Thymus (tissue), 11 donors: ENCODE results near the gene CROCC. TPM values are rescaled to one million over a fixed set of nuclear protein-coding genes. Genes with fewer than 3 reads are reported as not detected.
A peak's percentile ranks its signal among the peaks of the same experiment; 100 is the strongest.

Experiments used
- DNase-seq, 9 donors: peaks; one replicate each; pipeline ENCODE4 v3.0.0-alpha.2; 2013; ENCODE audit warnings: low spot score in 9 of 9, low read depth in 6 of 9, missing footprints in 1 of 9
- H3K27ac ChIP-seq, 2 donors: one replicate each; pipeline ENCODE4 v1.5.1; 2013; ENCODE audit warnings: control low read depth in 1 of 2, low read depth in 1 of 2, low read length in 1 of 2, mild to moderate bottlenecking in 1 of 2, moderate library complexity in 1 of 2
- H3K27me3 ChIP-seq, 2 donors: one replicate each; pipeline ENCODE4 v1.5.1; 2013; ENCODE audit warnings: low read length in 1 of 2; ENCODE audit not compliant: control insufficient read depth in 2 of 2, insufficient read depth in 1 of 2
- H3K36me3 ChIP-seq, 2 donors: one replicate each; pipeline ENCODE4 v1.5.1; 2013; ENCODE audit warnings: low read length in 1 of 2, mild to moderate bottlenecking in 1 of 2, moderate library complexity in 1 of 2; ENCODE audit not compliant: control insufficient read depth in 2 of 2, insufficient read depth in 2 of 2
- H3K4me1 ChIP-seq, 2 donors: one replicate each; pipeline ENCODE4 v1.5.1; 2013; ENCODE audit warnings: low read length in 2 of 2; ENCODE audit not compliant: control insufficient read depth in 2 of 2, insufficient read depth in 2 of 2
- H3K4me3 ChIP-seq, 2 donors: one replicate each; pipeline ENCODE4 v1.5.1; 2013; ENCODE audit warnings: low read length in 2 of 2, control low read depth in 1 of 2, mild to moderate bottlenecking in 1 of 2
- H3K9me3 ChIP-seq, 2 donors: one replicate each; pipeline ENCODE4 v1.5.1; 2013; ENCODE audit warnings: low read length in 1 of 2, mild to moderate bottlenecking in 1 of 2; ENCODE audit not compliant: control insufficient read depth in 2 of 2, insufficient read depth in 1 of 2
- WGBS: extraction: QIAGEN DNeasy Blood & Tissue Kit; methylation state at CpG from one replicate; pipeline ENCODE4 v1.1.7; 2013; 5-methylcytosine and 5-hydroxymethylcytosine counted together
- polyA plus RNA-seq: library from polyadenylated mRNA; stranded (reverse); fragments of 200-250 nt; gene quantifications from one replicate; pipeline ENCODE4 v1.2.3, GENCODE V29; 2013
- total RNA-seq: library from RNA; stranded (reverse); fragments of 120-200 nt; gene quantifications from one replicate; pipeline ENCODE4 v1.2.4, GENCODE V29; 2013
- donor health status: healthy.

The CROCC gene
- total and polyA plus RNA-seq, 2 donors, result 9.4 to 97.1 TPM

DNA sequence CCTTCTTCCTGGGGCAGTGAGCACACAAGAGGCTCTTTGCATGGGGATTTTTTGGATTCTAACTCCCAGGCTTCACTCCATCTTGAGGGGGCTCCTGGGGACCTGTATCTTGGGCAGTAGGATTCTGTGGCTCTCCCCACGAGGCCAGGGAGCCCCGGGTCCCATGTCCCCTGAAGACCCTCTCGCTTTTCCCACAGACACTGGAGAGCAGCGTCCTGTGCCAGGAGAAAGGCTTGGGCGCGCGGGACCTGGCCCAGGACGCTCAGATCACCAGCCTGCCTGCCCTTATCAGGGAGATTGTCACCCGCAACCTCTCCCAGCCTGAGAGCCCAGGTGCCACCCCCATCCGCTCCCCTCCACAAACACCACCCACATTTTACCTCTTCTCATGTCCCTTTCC is 735 bp downstream of the CROCC start:
- Histone ChIP-seq H3K36me3 (peaks cover 0 to 3% of the 10 kb centered on the region in 2 donors), H3K27ac (no peak overlapping the region), H3K9me3 (no peaks in the 10 kb centered on the region), H3K27me3 (no peaks in the 10 kb centered on the region), H3K4me1 (peaks cover 17 to 51% of the 10 kb centered on the region in 2 donors), H3K4me3 (peak overlapping the region in 1 of 2 donors; percentile 48)
- DNase-seq, result no peak
- WGBS, result 98% methylated on average over 10 of the region's 10 CpGs

DNA sequence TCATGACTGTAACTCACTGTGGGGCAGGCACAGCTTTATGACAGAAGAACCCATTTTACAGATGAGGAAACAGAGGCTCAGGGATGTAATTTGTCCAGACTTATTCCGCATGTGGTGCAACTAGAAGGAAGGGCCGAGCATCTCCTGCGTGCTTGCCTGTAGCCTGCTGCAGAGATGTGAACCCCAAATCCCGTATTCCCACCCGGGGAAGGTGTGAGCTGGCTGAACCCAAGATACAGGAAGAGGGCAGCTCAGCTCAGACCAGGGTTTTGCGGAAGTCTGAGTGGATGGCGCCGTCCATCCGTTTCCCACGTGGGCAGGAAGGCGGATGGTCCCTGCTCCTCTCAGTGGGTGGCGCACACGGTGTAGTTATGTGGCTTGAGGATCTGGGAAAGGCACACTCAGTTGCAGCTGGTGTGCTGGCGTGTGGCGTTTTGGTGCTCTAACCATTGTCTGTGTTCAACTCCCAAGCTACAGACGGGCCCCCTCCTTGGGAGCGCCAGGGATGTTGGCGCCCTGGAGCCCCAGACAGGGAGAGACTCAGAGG is 1.2 kb downstream of the CROCC start:
- Histone ChIP-seq H3K9me3 (peaks cover 0 to 2% of the 10 kb centered on the region in 2 donors), H3K4me1 (peaks cover 20 to 56% of the 10 kb centered on the region in 2 donors), H3K36me3 (peaks cover 0 to 4% of the 10 kb centered on the region in 2 donors), H3K27ac (no peak overlapping the region), H3K27me3 (no peaks in the 10 kb centered on the region), H3K4me3 (no peak overlapping the region)
- no peak for DNase-seq
- WGBS, result 95% methylated on average over 18 of the region's 18 CpGs

DNA sequence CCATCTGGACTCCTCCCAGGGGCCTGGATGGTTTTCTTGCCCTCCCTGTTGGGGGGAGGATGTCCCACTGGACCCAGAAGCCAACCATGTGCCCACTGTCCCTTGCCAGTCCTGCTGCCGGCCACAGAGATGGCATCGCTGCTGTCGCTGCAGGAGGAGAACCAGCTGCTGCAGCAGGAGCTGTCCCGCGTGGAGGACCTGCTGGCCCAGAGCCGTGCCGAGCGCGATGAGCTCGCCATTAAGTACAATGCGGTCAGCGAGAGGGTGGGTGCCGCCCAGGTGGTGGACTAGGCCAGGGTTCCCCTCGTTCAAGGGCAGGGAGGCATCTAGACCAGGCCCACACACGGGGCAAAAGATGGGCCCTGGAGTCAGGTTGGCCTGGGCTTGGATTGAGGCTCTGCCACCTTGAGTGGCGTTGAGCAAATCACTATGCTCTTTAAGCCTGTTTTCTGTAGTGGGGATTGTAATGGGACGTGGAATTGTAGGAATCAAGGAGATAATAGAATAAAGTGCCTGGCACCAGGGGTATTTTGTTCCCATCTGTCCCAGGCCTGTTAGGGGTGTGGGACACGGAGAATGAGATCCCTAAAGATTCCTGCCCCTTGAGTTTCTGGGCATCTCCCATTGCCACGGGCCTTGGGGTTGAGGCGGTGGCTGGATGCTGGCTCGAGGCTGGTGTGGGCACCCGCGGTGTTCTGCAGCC is 2.6 kb downstream of the CROCC start:
- WGBS, result 96% methylated on average over 23 of the region's 23 CpGs
- DNase-seq, result no peak
- Histone ChIP-seq H3K27me3 (no peaks in the 10 kb centered on the region), H3K9me3 (peaks cover 0 to 5% of the 10 kb centered on the region in 2 donors), H3K36me3 (peaks cover 0 to 4% of the 10 kb centered on the region in 2 donors), H3K27ac (no peak overlapping the region), H3K4me1 (peaks cover 27 to 65% of the 10 kb centered on the region in 2 donors), H3K4me3 (no peak overlapping the region)

DNA sequence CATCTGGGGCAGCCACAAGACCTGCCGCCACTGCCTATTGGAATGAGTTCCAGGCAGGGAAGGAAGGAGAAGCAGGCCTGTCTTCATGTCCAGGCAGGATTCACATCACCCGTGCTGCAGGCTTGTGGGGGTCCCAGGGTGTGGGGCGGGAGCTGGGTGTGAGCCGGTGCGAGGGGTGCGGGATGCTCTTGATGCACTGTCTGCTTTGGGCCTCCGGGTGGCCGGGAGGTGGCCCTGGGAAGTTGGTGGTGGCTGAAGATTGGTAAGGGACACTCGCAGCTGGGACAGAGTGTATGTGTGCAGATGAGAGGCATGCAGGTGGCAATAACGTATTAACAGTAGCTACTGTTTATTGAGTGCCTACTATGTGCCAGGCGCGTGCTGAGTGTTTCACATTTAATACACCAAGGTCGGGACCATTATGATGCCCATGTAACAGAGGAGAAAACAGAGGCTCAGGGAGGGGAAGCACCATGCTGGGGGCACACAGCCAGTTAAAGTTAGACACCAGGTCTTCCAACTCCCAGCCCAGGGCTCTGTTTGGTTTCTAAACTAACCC is 3.3 kb downstream of the CROCC start:
- WGBS, result 97% methylated on average over 13 of the region's 13 CpGs
- peaks cover 0 to 8% of the 10 kb centered on the region in 2 donors for H3K36me3 ChIP-seq
- H3K9me3 ChIP-seq, result peaks cover 0 to 5% of the 10 kb centered on the region in 2 donors
- peaks cover 27 to 72% of the 10 kb centered on the region in 2 donors for H3K4me1 ChIP-seq
- no peak overlapping the region for H3K4me3 ChIP-seq
- DNase-seq, result no peak
- H3K27ac ChIP-seq, result no peak overlapping the region
- no peaks in the 10 kb centered on the region for H3K27me3 ChIP-seq

DNA sequence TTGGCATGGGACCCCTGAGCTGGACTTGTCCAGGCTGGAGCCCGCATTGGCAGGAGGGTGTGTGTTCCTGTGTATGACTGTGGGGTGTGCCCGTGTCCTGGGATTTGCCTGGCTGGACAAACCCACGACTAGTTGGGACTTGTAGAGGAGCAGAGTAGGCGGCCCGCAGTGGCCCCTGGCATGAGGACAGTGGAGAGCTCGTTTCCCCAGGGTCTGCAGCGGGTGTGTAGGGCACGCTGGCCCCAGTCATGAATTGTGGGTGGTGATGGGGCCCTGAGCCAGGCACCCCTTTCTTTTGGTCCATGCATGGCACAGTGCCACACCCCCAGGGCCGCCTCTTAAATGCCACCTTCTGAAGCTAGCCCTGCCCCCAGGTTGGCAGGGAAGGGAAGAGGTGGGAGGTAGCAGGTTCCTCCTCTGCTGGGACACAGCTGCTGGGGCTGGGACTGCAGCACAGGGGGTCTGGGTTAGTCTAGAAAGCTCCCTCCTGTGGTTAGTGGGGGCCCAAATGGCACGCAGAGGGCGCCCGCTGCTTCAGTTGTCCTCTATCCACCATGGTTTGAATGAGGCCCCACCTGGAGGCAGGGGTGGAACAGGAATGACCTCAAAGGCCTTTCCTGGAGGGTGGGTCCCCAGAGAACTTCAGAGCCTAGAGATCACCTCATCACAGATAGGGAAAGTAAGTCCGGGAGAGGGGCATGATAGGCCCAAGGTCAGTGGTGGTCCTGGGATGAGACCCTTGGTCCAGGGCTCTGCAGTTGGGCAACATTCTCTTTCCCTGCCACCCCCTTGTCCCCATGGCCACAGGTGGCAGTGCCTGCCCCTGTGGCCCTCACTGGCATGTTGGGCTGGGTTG is 4.1 kb downstream of the CROCC start:
- H3K4me3 ChIP-seq, result peak overlapping the region in 1 of 2 donors; percentile 26
- no peak overlapping the region for H3K27ac ChIP-seq
- H3K27me3 ChIP-seq, result no peaks in the 10 kb centered on the region
- DNase-seq, result peak in 1 of 9 donors; percentile 35
- 91% methylated on average over 13 of the region's 13 CpGs for WGBS
- H3K9me3 ChIP-seq, result peaks cover 0 to 5% of the 10 kb centered on the region in 2 donors
- peaks cover 0 to 15% of the 10 kb centered on the region in 2 donors for H3K36me3 ChIP-seq
- peaks cover 27 to 74% of the 10 kb centered on the region in 2 donors for H3K4me1 ChIP-seq

DNA sequence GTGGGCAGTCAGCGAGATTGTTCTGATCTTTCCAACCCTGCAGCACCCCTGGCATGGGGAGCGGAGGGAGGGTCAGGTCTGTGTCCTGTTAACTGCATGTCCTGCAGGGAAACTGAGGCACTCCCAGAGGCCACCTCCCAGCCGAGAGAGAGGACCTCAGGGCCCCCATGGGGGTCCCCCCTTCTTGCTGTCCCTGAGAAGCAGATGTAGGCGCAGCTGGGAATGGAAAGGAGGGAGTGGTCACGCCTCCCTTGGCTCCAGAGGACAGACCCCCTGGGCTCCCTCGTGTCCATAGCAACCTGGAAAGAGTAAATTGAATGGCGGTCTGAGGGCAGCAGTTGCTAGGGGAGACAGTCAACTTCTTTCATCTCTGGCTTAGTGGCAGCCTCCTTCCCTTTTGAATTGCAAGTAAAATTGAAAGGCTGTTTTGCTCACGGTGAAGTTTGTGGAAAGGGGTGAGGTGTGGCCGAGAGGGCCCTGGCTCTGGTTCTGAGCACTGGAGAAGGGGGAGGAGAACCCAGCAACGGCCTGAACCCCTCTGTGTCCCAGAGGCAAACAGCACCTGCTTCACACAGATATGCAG is 4.9 kb downstream of the CROCC start:
- WGBS, result 75% methylated on average over 10 of the region's 10 CpGs
- H3K36me3 ChIP-seq, result peaks cover 0 to 22% of the 10 kb centered on the region in 2 donors
- H3K9me3 ChIP-seq, result peaks cover 0 to 5% of the 10 kb centered on the region in 2 donors
- H3K27ac ChIP-seq, result peak overlapping the region in 1 of 2 donors; percentile 34
- peaks cover 24 to 69% of the 10 kb centered on the region in 2 donors for H3K4me1 ChIP-seq
- H3K27me3 ChIP-seq, result no peaks in the 10 kb centered on the region
- H3K4me3 ChIP-seq, result peak overlapping the region in 1 of 2 donors; percentile 46
- DNase-seq, result peak in 1 of 9 donors; percentile 57

DNA sequence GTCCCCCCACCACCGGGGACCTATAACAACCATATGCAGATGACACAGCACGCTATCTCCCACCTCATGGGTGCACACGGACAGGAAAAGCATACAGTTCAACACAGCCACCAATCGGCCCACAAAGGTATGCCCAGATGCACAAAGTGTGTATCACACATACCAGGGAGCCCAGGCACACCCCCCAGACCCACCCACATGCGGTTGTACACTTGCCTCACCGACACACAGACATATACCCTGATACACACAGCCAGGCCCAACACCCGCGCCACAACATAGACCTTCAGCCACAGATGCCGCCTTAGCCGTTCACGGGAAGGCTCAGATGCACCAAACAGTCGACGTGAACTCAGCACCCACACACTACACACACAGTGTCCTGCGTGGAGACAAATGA is 5.5 kb downstream of the CROCC start:
- H3K4me3 ChIP-seq, result peak overlapping the region in 1 of 2 donors; percentile 46
- peaks cover 0 to 22% of the 10 kb centered on the region in 2 donors for H3K36me3 ChIP-seq
- DNase-seq, result peak in 1 of 9 donors; percentile 47
- H3K27ac ChIP-seq, result peak overlapping the region in 1 of 2 donors; percentile 34
- 90% methylated on average over 14 of the region's 14 CpGs for WGBS
- H3K9me3 ChIP-seq, result peaks cover 0 to 5% of the 10 kb centered on the region in 2 donors
- no peaks in the 10 kb centered on the region for H3K27me3 ChIP-seq
- H3K4me1 ChIP-seq, result peaks cover 18 to 62% of the 10 kb centered on the region in 2 donors

DNA sequence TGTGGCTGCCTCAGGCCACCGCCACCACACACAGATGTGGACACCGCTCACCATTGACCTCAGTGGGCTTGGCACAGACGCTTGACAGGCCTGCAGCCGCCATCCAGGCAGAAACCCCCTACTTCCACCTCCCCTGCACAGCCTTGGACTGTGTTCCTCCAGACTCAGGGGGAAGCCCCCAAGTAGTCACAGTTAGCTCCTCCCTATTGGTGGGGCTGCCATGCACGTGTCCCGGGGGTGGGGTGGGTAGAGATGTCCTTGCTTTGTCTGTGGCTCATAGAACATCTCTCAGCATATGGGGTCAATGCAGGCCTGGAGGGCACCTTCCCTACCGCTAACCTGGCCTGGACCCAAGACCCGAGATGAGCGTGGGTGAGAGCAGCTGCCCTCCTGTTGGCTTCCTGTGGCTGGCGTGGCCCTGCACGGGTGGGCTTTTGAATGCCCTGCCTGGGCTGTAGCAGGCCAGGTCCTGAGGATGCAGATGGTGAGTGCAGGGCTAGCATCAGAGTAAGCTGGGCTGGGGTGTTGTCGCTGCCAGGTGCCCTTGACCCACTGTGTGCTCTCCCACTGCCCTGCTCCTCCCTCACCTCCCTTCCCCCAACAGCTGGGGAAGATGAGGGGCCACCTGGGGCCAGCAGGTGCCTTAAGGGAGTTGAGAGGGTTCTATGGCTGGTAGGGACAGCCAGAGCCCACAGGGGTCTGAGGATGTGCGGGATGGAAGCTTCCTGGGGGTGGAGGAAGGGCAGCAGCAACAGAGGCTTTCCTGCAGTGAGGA is 6.2 kb downstream of the CROCC start:
- H3K4me3 ChIP-seq, result peak overlapping the region in 1 of 2 donors; percentile 46
- H3K27me3 ChIP-seq, result no peaks in the 10 kb centered on the region
- H3K27ac ChIP-seq, result peak overlapping the region in 1 of 2 donors; percentile 3
- H3K4me1 ChIP-seq, result peaks cover 18 to 56% of the 10 kb centered on the region in 2 donors
- WGBS, result 87% methylated on average over 13 of the region's 13 CpGs
- DNase-seq, result peak in 1 of 9 donors; percentile 57
- peaks cover 0 to 22% of the 10 kb centered on the region in 2 donors for H3K36me3 ChIP-seq
- peaks cover 0 to 5% of the 10 kb centered on the region in 2 donors for H3K9me3 ChIP-seq
